DND-41 (cell line): Measurements from ENCODE around the gene AGXT.

Experiments
- CTCF ChIP-seq: IDR thresholded peaks from 2 replicates; pipeline ENCODE4 v1.5.1; 2012; ENCODE audit warnings: borderline replicate concordance, low read length, moderate library complexity, mild to moderate bottlenecking; ENCODE audit not compliant: poor library complexity, severe bottlenecking; ENCODE audit errors: extremely low read depth
- EZH2 ChIP-seq: IDR thresholded peaks from 3 replicates; pipeline ENCODE4 v1.6.1; 2012; ENCODE audit warnings: borderline replicate concordance, low read depth, mild to moderate bottlenecking, moderate library complexity, low read length, inconsistent platforms; ENCODE audit not compliant: severe bottlenecking

- TF ChIP-seq CTCF (no peak), EZH2 (no peak)
Observed at GRCh38 chr2:240892925-240893324, 24.3 kb downstream of the AGXT start.
